GM18519 (cell line): ENCODE data around the gene OR5A2.
"Not testable (repeated sequence)": the region's sequence is repeated elsewhere in the genome, so short reads cannot be mapped to it uniquely, and the experiment has no call there.

Source experiments
- ATAC-seq: cut with Tn5 transposase; IDR thresholded peaks from one replicate; pipeline ENCODE4 v1.9.1; 2021; ENCODE audit warnings: mild to moderate bottlenecking, moderate library complexity; ENCODE audit not compliant: unreplicated experiment, low FRiP score

The OR5A2 gene

GRCh38 chr11:59400461-59401261 is 25.6 kb downstream of the OR5A2 start:
- no peak for ATAC-seq

- ATAC-seq = no peak
These were observed 32.0 kb downstream of the OR5A2 start for GRCh38 chr11:59394186-59394585.

GRCh38 chr11:59380263-59381059 is 45.8 kb downstream of the OR5A2 start:
- peak; percentile 95 for ATAC-seq

DNA sequence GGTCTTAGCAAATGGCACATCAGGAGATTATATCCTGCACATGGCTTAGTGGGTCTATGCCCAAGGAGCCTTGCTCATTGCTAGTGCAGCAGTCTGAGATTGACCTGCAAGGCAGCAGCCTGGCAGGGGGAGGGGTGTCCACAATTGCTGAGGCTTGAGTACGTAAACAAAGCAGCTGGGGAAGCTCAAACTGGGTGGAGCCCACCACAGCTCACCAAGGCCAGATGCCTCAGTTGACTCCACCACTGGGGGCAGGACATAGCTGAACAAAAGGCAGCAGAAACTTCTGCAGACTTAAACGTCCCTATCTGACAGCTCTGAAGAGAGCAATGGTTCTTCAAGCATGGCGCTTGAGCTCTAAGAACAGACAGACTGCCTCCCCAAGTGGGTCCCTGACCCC is 53.9 kb downstream of the OR5A2 start:
- not testable (repeated sequence) for ATAC-seq

GRCh38 chr11:59368238-59369022 is 57.8 kb downstream of the OR5A2 start:
- no peak for ATAC-seq
